PFSK-1 (cell line): ENCODE data around the gene ASF1A.

Experiments
- POLR2AphosphoS5 ChIP-seq: IDR thresholded peaks from 2 replicates; pipeline ENCODE4 v1.6.1; 2012; ENCODE audit warnings: low read depth, mild to moderate bottlenecking, control low read depth, low read length, moderate library complexity
- TAF1 ChIP-seq: IDR thresholded peaks from 2 replicates; pipeline ENCODE4 v1.6.1; 2012; ENCODE audit warnings: low read length, control low read depth, borderline replicate concordance; ENCODE audit not compliant: insufficient read depth

GRCh38 chr6:118862443-118862842 is 31.5 kb upstream of the ASF1A start:
- no peak for TF ChIP-seq TAF1
- no peak for TF ChIP-seq POLR2AphosphoS5
